ENCODE data around the gene SH2D4B. TPM values are rescaled to one million over a fixed set of nuclear protein-coding genes. Genes with fewer than 3 reads are reported as not detected.

SH2D4B gene
- total and polyA plus RNA-seq, 2 of the 13 experiments (the other 11 are each of a cell fraction or from before 2014, with no cell fraction given): not detected

DNA sequence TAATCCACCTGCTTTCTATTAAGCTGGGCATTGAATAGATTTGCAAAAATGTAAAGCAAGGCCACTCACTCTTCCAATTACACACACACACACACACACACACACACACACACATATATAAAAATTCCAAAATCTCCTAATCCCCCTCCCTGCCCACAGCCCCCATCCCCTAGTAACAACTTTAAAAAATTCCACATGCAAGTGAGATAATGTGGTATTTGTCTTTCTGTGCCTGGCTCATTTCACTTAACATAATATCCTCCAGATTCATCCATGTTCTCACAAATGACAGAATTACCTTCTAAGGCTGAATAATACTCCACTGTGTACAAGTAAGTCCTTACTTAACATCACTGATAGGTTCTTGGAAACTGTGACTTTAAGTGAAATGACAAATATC, 24.2 kb downstream of the SH2D4B start:
- intact Hi-C loops (cut with micrococcal nuclease; ENCODE audit: unreplicated experiment) (no loop called here), in situ Hi-C loops (cut with HindIII; ENCODE audit: extremely low pct_ligation_motif_present, low pct_unique_long_range_greater_than_20kb) (no loop called here)
- Histone ChIP-seq H3K27me3 (ENCODE audit: control insufficient read depth in 1 of 2, insufficient read depth in 2 of 2, low read length in 2 of 2) (no peaks in the 10 kb centered on the region), H2AFZ (ENCODE audit: low read length) (no peak overlapping the region), H3K27ac (ENCODE audit: extremely low read length, insufficient read depth, low read length) (no peak overlapping the region), H3K9ac (ENCODE audit: insufficient read depth, low read depth, low read length) (no peak overlapping the region), H4K20me1 (ENCODE audit: insufficient read depth, low read length) (no peaks in the 10 kb centered on the region), H3K4me3 (replicated peaks in 1 of 3; ENCODE audit: insufficient read depth in 1 of 3, low read depth in 2 of 3, low read length in 3 of 3) (no peak overlapping the region), H3K4me1 (ENCODE audit: insufficient read depth, low read length) (no peaks in the 10 kb centered on the region), H3K9me3 (ENCODE audit: low read length) (no peaks in the 10 kb centered on the region), H3K36me3 (replicated peaks in 1 of 2; ENCODE audit: control insufficient read depth in 1 of 2, insufficient read depth in 2 of 2, low read length in 2 of 2) (no peaks in the 10 kb centered on the region), H3K79me2 (ENCODE audit: insufficient read depth, low read length) (no peaks in the 10 kb centered on the region), H3K4me2 (ENCODE audit: low read depth, low read length) (no peak overlapping the region)
- FAIRE-seq (no peak), ATAC-seq (no peak), DNase-seq (ENCODE audit: low spot score) (no peak)
- CTCF ChIA-PET (ENCODE audit: low intra/inter-chr PET ratio, low total read pairs): no interaction called here
- POLR2A ChIA-PET: no interaction called here
- TF ChIP-seq GABPA (IDR thresholded peaks at IDR 0.05; ENCODE audit: low read depth, low read length) (no peak), GABPA (CRISPR knock-in tag; IDR thresholded peaks at IDR 0.05; ENCODE audit: low read depth) (no peak), FOXJ3 (CRISPR knock-in tag; IDR thresholded peaks at IDR 0.05; ENCODE audit: borderline replicate concordance) (no peak), ZNF674 (CRISPR knock-in tag; IDR thresholded peaks at IDR 0.05; ENCODE audit: low read depth) (no peak), KDM6A (CRISPR knock-in tag; IDR thresholded peaks at IDR 0.05; ENCODE audit: low read depth) (no peak), GFI1 (CRISPR knock-in tag; IDR thresholded peaks at IDR 0.05; ENCODE audit: borderline replicate concordance) (no peak), RFX5 (IDR thresholded peaks at IDR 0.05; ENCODE audit: low read depth, low read length) (no peak), ISL2 (CRISPR knock-in tag; IDR thresholded peaks at IDR 0.05) (no peak), CREM (IDR thresholded peaks at IDR 0.05) (no peak), CREM (CRISPR knock-in tag; IDR thresholded peaks at IDR 0.05) (no peak), ARNTL (CRISPR knock-in tag; IDR thresholded peaks at IDR 0.05) (no peak), ZNF773 (CRISPR knock-in tag; IDR thresholded peaks at IDR 0.05; ENCODE audit: borderline replicate concordance) (no peak), ARID2 (CRISPR knock-in tag; IDR thresholded peaks at IDR 0.05; ENCODE audit: borderline replicate concordance) (no peak), EEA1 (CRISPR knock-in tag; IDR thresholded peaks at IDR 0.05; ENCODE audit: borderline replicate concordance) (no peak)
- TF ChIP-seq, protein P1, sequence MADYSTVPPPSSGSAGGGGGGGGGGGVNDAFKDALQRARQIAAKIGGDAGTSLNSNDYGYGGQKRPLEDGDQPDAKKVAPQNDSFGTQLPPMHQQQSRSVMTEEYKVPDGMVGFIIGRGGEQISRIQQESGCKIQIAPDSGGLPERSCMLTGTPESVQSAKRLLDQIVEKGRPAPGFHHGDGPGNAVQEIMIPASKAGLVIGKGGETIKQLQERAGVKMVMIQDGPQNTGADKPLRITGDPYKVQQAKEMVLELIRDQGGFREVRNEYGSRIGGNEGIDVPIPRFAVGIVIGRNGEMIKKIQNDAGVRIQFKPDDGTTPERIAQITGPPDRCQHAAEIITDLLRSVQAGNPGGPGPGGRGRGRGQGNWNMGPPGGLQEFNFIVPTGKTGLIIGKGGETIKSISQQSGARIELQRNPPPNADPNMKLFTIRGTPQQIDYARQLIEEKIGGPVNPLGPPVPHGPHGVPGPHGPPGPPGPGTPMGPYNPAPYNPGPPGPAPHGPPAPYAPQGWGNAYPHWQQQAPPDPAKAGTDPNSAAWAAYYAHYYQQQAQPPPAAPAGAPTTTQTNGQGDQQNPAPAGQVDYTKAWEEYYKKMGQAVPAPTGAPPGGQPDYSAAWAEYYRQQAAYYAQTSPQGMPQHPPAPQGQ (CRISPR knock-in tag; IDR thresholded peaks at IDR 0.05; ENCODE audit: borderline replicate concordance): no peak
- TF ChIP-seq, protein P2, sequence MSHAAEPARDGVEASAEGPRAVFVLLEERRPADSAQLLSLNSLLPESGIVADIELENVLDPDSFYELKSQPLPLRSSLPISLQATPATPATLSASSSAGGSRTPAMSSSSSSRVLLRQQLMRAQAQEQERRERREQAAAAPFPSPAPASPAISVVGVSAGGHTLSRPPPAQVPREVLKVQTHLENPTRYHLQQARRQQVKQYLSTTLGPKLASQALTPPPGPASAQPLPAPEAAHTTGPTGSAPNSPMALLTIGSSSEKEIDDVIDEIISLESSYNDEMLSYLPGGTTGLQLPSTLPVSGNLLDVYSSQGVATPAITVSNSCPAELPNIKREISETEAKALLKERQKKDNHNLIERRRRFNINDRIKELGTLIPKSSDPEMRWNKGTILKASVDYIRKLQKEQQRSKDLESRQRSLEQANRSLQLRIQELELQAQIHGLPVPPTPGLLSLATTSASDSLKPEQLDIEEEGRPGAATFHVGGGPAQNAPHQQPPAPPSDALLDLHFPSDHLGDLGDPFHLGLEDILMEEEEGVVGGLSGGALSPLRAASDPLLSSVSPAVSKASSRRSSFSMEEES (CRISPR knock-in tag; IDR thresholded peaks at IDR 0.05): no peak
- TF ChIP-seq, protein P3, sequence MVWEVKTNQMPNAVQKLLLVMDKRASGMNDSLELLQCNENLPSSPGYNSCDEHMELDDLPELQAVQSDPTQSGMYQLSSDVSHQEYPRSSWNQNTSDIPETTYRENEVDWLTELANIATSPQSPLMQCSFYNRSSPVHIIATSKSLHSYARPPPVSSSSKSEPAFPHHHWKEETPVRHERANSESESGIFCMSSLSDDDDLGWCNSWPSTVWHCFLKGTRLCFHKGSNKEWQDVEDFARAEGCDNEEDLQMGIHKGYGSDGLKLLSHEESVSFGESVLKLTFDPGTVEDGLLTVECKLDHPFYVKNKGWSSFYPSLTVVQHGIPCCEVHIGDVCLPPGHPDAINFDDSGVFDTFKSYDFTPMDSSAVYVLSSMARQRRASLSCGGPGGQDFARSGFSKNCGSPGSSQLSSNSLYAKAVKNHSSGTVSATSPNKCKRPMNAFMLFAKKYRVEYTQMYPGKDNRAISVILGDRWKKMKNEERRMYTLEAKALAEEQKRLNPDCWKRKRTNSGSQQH (CRISPR knock-in tag; IDR thresholded peaks at IDR 0.05; ENCODE audit: low read depth): no peak
- TF ChIP-seq, protein P4, sequence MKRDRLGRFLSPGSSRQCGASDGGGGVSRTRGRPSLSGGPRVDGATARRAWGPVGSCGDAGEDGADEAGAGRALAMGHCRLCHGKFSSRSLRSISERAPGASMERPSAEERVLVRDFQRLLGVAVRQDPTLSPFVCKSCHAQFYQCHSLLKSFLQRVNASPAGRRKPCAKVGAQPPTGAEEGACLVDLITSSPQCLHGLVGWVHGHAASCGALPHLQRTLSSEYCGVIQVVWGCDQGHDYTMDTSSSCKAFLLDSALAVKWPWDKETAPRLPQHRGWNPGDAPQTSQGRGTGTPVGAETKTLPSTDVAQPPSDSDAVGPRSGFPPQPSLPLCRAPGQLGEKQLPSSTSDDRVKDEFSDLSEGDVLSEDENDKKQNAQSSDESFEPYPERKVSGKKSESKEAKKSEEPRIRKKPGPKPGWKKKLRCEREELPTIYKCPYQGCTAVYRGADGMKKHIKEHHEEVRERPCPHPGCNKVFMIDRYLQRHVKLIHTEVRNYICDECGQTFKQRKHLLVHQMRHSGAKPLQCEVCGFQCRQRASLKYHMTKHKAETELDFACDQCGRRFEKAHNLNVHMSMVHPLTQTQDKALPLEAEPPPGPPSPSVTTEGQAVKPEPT (CRISPR knock-in tag; IDR thresholded peaks at IDR 0.05; ENCODE audit: low read depth): no peak
- TF ChIP-seq, protein P5, sequence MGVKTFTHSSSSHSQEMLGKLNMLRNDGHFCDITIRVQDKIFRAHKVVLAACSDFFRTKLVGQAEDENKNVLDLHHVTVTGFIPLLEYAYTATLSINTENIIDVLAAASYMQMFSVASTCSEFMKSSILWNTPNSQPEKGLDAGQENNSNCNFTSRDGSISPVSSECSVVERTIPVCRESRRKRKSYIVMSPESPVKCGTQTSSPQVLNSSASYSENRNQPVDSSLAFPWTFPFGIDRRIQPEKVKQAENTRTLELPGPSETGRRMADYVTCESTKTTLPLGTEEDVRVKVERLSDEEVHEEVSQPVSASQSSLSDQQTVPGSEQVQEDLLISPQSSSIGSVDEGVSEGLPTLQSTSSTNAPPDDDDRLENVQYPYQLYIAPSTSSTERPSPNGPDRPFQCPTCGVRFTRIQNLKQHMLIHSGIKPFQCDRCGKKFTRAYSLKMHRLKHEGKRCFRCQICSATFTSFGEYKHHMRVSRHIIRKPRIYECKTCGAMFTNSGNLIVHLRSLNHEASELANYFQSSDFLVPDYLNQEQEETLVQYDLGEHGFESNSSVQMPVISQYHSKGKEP (CRISPR knock-in tag; IDR thresholded peaks at IDR 0.05): no peak
- BruUV-seq (replicated peaks): no TSS peak

Data from HepG2 (cell line).